Lung (tissue), 12 donors: Measurements from ENCODE around the gene HEPHL1. TPM values are rescaled to one million over a fixed set of nuclear protein-coding genes. Genes with fewer than 3 reads are reported as not detected.

Experiments used
- ATAC-seq: fragments of 200-7000 bp; cut with Tn5 transposase; one replicate; pipeline ENCODE4 v1.9.1; 2020; ENCODE audit warnings: moderate number of reproducible peaks; ENCODE audit not compliant: insufficient read depth, low FRiP score
- DNase-seq, 3 donors: peaks; one replicate each; pipeline ENCODE4 v3.0.0-alpha.2; 2013 to 2017
- H3K27ac ChIP-seq, 2 donors: one replicate each; pipeline ENCODE4 v1.5.1; 2013; ENCODE audit warnings: mild to moderate bottlenecking in 2 of 2, moderate library complexity in 2 of 2, control low read depth in 1 of 2, inconsistent platforms in 1 of 2, low read depth in 1 of 2, low read length in 1 of 2
- H3K27me3 ChIP-seq, 3 donors: one replicate each; pipeline ENCODE4 v1.5.1; 2013; ENCODE audit warnings: low read length in 2 of 3; ENCODE audit not compliant: control insufficient read depth in 3 of 3, insufficient read depth in 3 of 3
- H3K36me3 ChIP-seq, 4 donors: one replicate each; pipeline ENCODE4 v1.5.1; 2013; ENCODE audit warnings: low read length in 4 of 4, mild to moderate bottlenecking in 1 of 4, moderate library complexity in 1 of 4; ENCODE audit not compliant: control insufficient read depth in 4 of 4, insufficient read depth in 4 of 4
- H3K4me1 ChIP-seq, 5 donors: one replicate each; pipeline ENCODE4 v1.5.1; 2013; ENCODE audit warnings: low read length in 5 of 5, mild to moderate bottlenecking in 2 of 5, moderate library complexity in 1 of 5; ENCODE audit not compliant: control insufficient read depth in 5 of 5, insufficient read depth in 5 of 5
- H3K4me3 ChIP-seq: one replicate; pipeline ENCODE4 v1.5.1; 2013; ENCODE audit warnings: mild to moderate bottlenecking, control low read depth, moderate library complexity
- H3K9ac ChIP-seq, 2 donors: one replicate each; pipeline ENCODE4 v1.5.1; 2013; ENCODE audit warnings: low read length in 2 of 2, control low read depth in 1 of 2; ENCODE audit not compliant: insufficient read depth in 1 of 2
- H3K9me3 ChIP-seq, 4 donors: one replicate each; pipeline ENCODE4 v1.5.1; 2013; ENCODE audit warnings: low read length in 3 of 4, mild to moderate bottlenecking in 1 of 4, moderate library complexity in 1 of 4; ENCODE audit not compliant: control insufficient read depth in 4 of 4, insufficient read depth in 3 of 4
- CTCF ChIP-seq: IDR thresholded peaks from 2 replicates; pipeline ENCODE4 v1.5.1; 2012; ENCODE audit warnings: mild to moderate bottlenecking; ENCODE audit errors: control extremely low read depth, extremely low read depth
- WGBS, 2 donors: extraction: QIAGEN DNeasy Blood & Tissue Kit; methylation state at CpG; one replicate each; pipeline ENCODE4 v1.1.7; 2013; 5-methylcytosine and 5-hydroxymethylcytosine counted together
- polyA plus RNA-seq, 2 donors: library from polyadenylated mRNA; stranded (reverse); fragments of 200-250 nt; gene quantifications; one replicate each; pipeline ENCODE4 v1.2.1, GENCODE V29; 2013
- total RNA-seq, 2 donors: library from RNA; depleted of rRNA in 1 of 2; stranded (reverse); fragments of >200 nt in 1 of 2; gene quantifications; one replicate each; pipeline ENCODE4 v1.2.1, GENCODE V29; 2014 to 2021
- donor health status: control.
- donor health status: control.
- donor health status: Bipolar disorder and iron deficiency.
- donor health status: healthy.
- donor health status: DM: yes; HTN: yes; CAD: no.

HEPHL1 gene
- total and polyA plus RNA-seq, 4 donors: not detected

GRCh38 chr11:94131047-94131717 lies 110.0 kb downstream of the HEPHL1 start:
- Histone ChIP-seq H3K27ac (peak overlapping the region; percentile 5 to 55), H3K4me3 (no peak overlapping the region), H3K27me3 (no peaks in the 10 kb centered on the region), H3K4me1 (peaks cover 14 to 74% (median 24%) of the 10 kb centered on the region in 5 donors), H3K9me3 (no peaks in the 10 kb centered on the region), H3K9ac (peak overlapping the region in 1 of 2 donors; percentile 80), H3K36me3 (no peaks in the 10 kb centered on the region)
- DNase-seq (no peak), ATAC-seq (no peak)
- no peak for TF ChIP-seq CTCF
- WGBS, 2 donors: 64 to 65% methylated on average over 3 of the region's 3 CpGs

GRCh38 chr11:94131718-94132115 lies 110.6 kb downstream of the HEPHL1 start:
- TF ChIP-seq CTCF: no peak
- Histone ChIP-seq H3K36me3 (no peaks in the 10 kb centered on the region), H3K9me3 (no peaks in the 10 kb centered on the region), H3K9ac (peak overlapping the region in 1 of 2 donors; percentile 80), H3K4me1 (peaks cover 14 to 74% (median 24%) of the 10 kb centered on the region in 5 donors), H3K4me3 (no peak overlapping the region), H3K27ac (no peak overlapping the region), H3K27me3 (no peaks in the 10 kb centered on the region)
- ATAC-seq: no peak
- WGBS, 2 donors: 24 to 37% methylated on average over 1 of the region's 1 CpG
- peak; percentile 81 to 95 (median 93) for DNase-seq

GRCh38 chr11:94132152-94132558 lies 111.0 kb downstream of the HEPHL1 start:
- H3K4me1 ChIP-seq: peaks cover 14 to 73% (median 24%) of the 10 kb centered on the region in 5 donors
- peak overlapping the region in 1 of 2 donors; percentile 7 for H3K27ac ChIP-seq
- 70 to 83% methylated on average over 5 of the region's 5 CpGs for WGBS, 2 donors

More at GRCh38 chr11:94132152-94132558, 111.0 kb downstream of the HEPHL1 start:
- DNase-seq (peak; percentile 86 to 93 (median 92)), ATAC-seq (no peak)
- TF ChIP-seq CTCF: no peak
- no peak overlapping the region for H3K4me3 ChIP-seq
- peak overlapping the region in 1 of 2 donors; percentile 66 for H3K9ac ChIP-seq
- no peaks in the 10 kb centered on the region for H3K27me3 ChIP-seq
- no peaks in the 10 kb centered on the region for H3K9me3 ChIP-seq
- no peaks in the 10 kb centered on the region for H3K36me3 ChIP-seq
